B cell (primary cell): ENCODE data around the gene MCM6. TPM values are rescaled to one million over a fixed set of nuclear protein-coding genes. Genes with fewer than 3 reads are reported as not detected.

Experiments used
- ATAC-seq: fragments of 200-7000 bp; cut with Tn5 transposase; one replicate; pipeline ENCODE4 v1.10.0; 2021; ENCODE audit warnings: low read depth, mild to moderate bottlenecking, moderate number of reproducible peaks, moderate library complexity
- CTCF ChIA-PET: fragments of 350-600 bp; sonication (Branson Sonifier 250); formaldehyde crosslinking; loops from one replicate; lab custom pipeline; 2021; ENCODE audit warnings: antibody characterized with exemption, inconsistent platforms; lab: Charles Lee
- POLR2A ChIA-PET: fragments of 350-600 bp; sonication (Branson Sonifier 250); formaldehyde crosslinking; loops from one replicate; lab custom pipeline; 2021; ENCODE audit warnings: antibody characterized with exemption; lab: Charles Lee
- DNase-seq: peaks from one replicate; pipeline ENCODE4 v3.0.0; 2013
- H2AFZ ChIP-seq: 2 replicates; pipeline ENCODE4 v1.6.1; 2012; ENCODE audit warnings: mild to moderate bottlenecking, low read depth, low read length; ENCODE audit not compliant: insufficient read depth, poor library complexity, severe bottlenecking
- H3K27ac ChIP-seq, 2 donors: 1 replicate in 1 of 2; 2 replicates in 1 of 2; pipeline ENCODE4 v1.5.1; 2012 to 2013; ENCODE audit warnings: low read length in 2 of 2, mild to moderate bottlenecking in 2 of 2, moderate library complexity in 1 of 2
- H3K27me3 ChIP-seq, 4 experiments: fragments of 200-600 bp in 1 of 4; sonication (generic) in 1 of 4; replicated peaks in 1 of 4; 1 replicate in 2 of 4; 2 replicates in 2 of 4; pipeline versions ENCODE4 v1.6.1 to v1.7.0; 2013 to 2016; ENCODE audit warnings: low read length in 3 of 4, mild to moderate bottlenecking in 2 of 4, mixed read lengths in 1 of 4, moderate library complexity in 1 of 4; ENCODE audit not compliant: insufficient read depth in 4 of 4, control insufficient read depth in 3 of 4; ENCODE audit errors: control extremely low read depth in 1 of 4
- H3K36me3 ChIP-seq, 2 experiments: replicated peaks in 1 of 2; 1 replicate in 1 of 2; 2 replicates in 1 of 2; pipeline versions ENCODE4 v1.6.1 to v1.7.1; 2013; ENCODE audit warnings: low read length in 1 of 2; ENCODE audit not compliant: insufficient read depth in 2 of 2, control insufficient read depth in 1 of 2; ENCODE audit errors: control extremely low read depth in 1 of 2, extremely low read depth in 1 of 2
- H3K4me1 ChIP-seq, 2 donors: fragments of 200-600 bp in 1 of 2; sonication (generic) in 1 of 2; 1 replicate in 1 of 2; 2 replicates in 1 of 2; pipeline versions ENCODE4 v1.5.1 to v1.6.1; 2013 to 2017; ENCODE audit warnings: low read length in 2 of 2; ENCODE audit not compliant: control insufficient read depth in 2 of 2, insufficient read depth in 2 of 2
- H3K4me2 ChIP-seq: replicated peaks from 2 replicates; pipeline ENCODE3; 2012; ENCODE audit warnings: mild to moderate bottlenecking, low read depth, low read length; ENCODE audit not compliant: poor library complexity, severe bottlenecking
- H3K4me3 ChIP-seq, 5 experiments: fragments of 200-600 bp in 1 of 5; sonication (generic) in 1 of 5; 1 replicate in 3 of 5; 2 replicates in 2 of 5; pipeline versions ENCODE4 v1.5.1 to v1.7.0; 2011 to 2016; ENCODE audit warnings: low read length in 4 of 5, mild to moderate bottlenecking in 4 of 5, low read depth in 2 of 5, control low read depth in 1 of 5, moderate library complexity in 1 of 5; ENCODE audit not compliant: insufficient read depth in 1 of 5; ENCODE audit errors: control extremely low read depth in 1 of 5, extremely low read depth in 1 of 5
- H3K79me2 ChIP-seq: fragments of 200-600 bp; sonication (generic); one replicate; pipeline ENCODE4 v1.6.0; 2016; ENCODE audit warnings: low read length; ENCODE audit not compliant: control insufficient read depth, insufficient read depth
- H3K9ac ChIP-seq: fragments of 200-600 bp; sonication (generic); 2 replicates; pipeline ENCODE4 v1.6.1; 2017; ENCODE audit warnings: mild to moderate bottlenecking, low read length, moderate library complexity
- H3K9me3 ChIP-seq, 3 donors: one replicate each; pipeline versions ENCODE4 v1.6.1 to v1.7.1; 2013; ENCODE audit warnings: low read length in 2 of 3; ENCODE audit not compliant: control insufficient read depth in 2 of 3, insufficient read depth in 1 of 3; ENCODE audit errors: control extremely low read depth in 1 of 3
- H4K20me1 ChIP-seq: 2 replicates; pipeline ENCODE4 v1.6.0; 2012; ENCODE audit warnings: mild to moderate bottlenecking, low read length; ENCODE audit not compliant: insufficient read depth, control insufficient read depth, poor library complexity, severe bottlenecking
- H3K27ac Mint-ChIP-seq: one replicate; pipeline ENCODE4 v1.8.0; 2021; ENCODE audit warnings: mixed read lengths
- H3K27me3 Mint-ChIP-seq: one replicate; pipeline ENCODE4 v1.8.0; 2021; ENCODE audit warnings: mixed read lengths
- H3K4me1 Mint-ChIP-seq: one replicate; pipeline ENCODE4 v1.8.0; 2021; ENCODE audit warnings: mixed read lengths
- H3K4me3 Mint-ChIP-seq: one replicate; pipeline ENCODE4 v1.8.0; 2021; ENCODE audit warnings: mixed read lengths
- H3K9me3 Mint-ChIP-seq: one replicate; pipeline ENCODE4 v1.8.0; 2022; ENCODE audit warnings: mixed read lengths; ENCODE audit not compliant: insufficient read depth
- CTCF ChIP-seq: fragments of 200-600 bp; IDR thresholded peaks from one replicate; pipeline ENCODE4 v1.8.0; 2022; ENCODE audit warnings: antibody characterized with exemption, mild to moderate bottlenecking
- EZH2 ChIP-seq: IDR thresholded peaks from 2 replicates; pipeline ENCODE4 v1.6.1; 2012; ENCODE audit warnings: borderline replicate concordance, low read depth, mild to moderate bottlenecking, moderate library complexity, low read length; ENCODE audit not compliant: insufficient read depth, poor library complexity, severe bottlenecking
- WGBS: methylation state at CpG from one replicate; pipeline ENCODE4 v1.1.5; 2013; ENCODE audit warnings: missing lambda C conversion rate; ENCODE audit not compliant: insufficient coverage; 5-methylcytosine and 5-hydroxymethylcytosine counted together
- intact Hi-C: fragments of 100-400 bp; cut with micrococcal nuclease; formaldehyde crosslinking; loops from one replicate; pipeline ENCODE4 v1.10.0; 2022
- polyA plus RNA-seq: library from polyadenylated mRNA; depleted of rRNA; stranded (reverse); fragments of >200 nt; gene quantifications from 2 replicates; pipeline ENCODE4 v1.2.3, GENCODE V29; 2012
- total RNA-seq, 2 donors: library from RNA; stranded (reverse); fragments of 120-200 nt in 1 of 2; gene quantifications; 1 replicate in 1 of 2; 2 replicates in 1 of 2; pipeline versions ENCODE4 v1.2.3 to v1.2.4, GENCODE V29; 2013 to 2022

The MCM6 gene
- total and polyA plus RNA-seq, 2 donors (not counting 1 experiment from before 2014, with no cell fraction given) = 2.3 to 30.0 TPM

- POLR2A ChIA-PET = no interaction called here
- H3K9me3 Mint-ChIP-seq = no peaks in the 10 kb centered on the region
- Histone ChIP-seq H3K36me3 (no peaks in the 10 kb centered on the region), H3K79me2 (no peaks in the 10 kb centered on the region), H4K20me1 (no peaks in the 10 kb centered on the region), H3K4me3 (no peak overlapping the region), H3K9ac (no peak overlapping the region), H3K27ac (no peak overlapping the region), H2AFZ (no peak overlapping the region), H3K27me3 (no peaks in the 10 kb centered on the region), H3K4me2 (no peak overlapping the region), H3K4me1 (no peaks in the 10 kb centered on the region), H3K9me3 (no peaks in the 10 kb centered on the region)
- H3K4me3 Mint-ChIP-seq = no peak overlapping the region
- no peak for DNase-seq
- TF ChIP-seq CTCF = no peak
- no peak for TF ChIP-seq EZH2
- CTCF ChIA-PET = no interaction called here
- intact Hi-C loops = no loop called here
- H3K4me1 Mint-ChIP-seq = no peaks in the 10 kb centered on the region
- peaks cover 3% of the 10 kb centered on the region for H3K27me3 Mint-ChIP-seq
- no peak for ATAC-seq
- no peak overlapping the region for H3K27ac Mint-ChIP-seq
- 88% methylated on average over 8 of the region's 13 CpGs for WGBS
Observed at GRCh38 chr2:135829378-135830135, 46.7 kb downstream of the MCM6 start.

GRCh38 chr2:135826544-135826943 is 49.7 kb downstream of the MCM6 start:
- H3K27me3 ChIP-seq = no peaks in the 10 kb centered on the region
- Mint-ChIP-seq H3K9me3 (peaks cover 12% of the 10 kb centered on the region), H3K4me1 (no peaks in the 10 kb centered on the region), H3K27me3 (peaks cover 3% of the 10 kb centered on the region), H3K27ac (no peak overlapping the region), H3K4me3 (no peak overlapping the region)
- H3K27ac ChIP-seq = no peak overlapping the region
- TF ChIP-seq CTCF (no peak), EZH2 (no peak)
- 94% methylated on average over 4 of the region's 6 CpGs for WGBS
- H3K36me3 ChIP-seq = no peaks in the 10 kb centered on the region
- H4K20me1 ChIP-seq = no peaks in the 10 kb centered on the region
- no peak overlapping the region for H3K9ac ChIP-seq
- H2AFZ ChIP-seq = no peak overlapping the region
- no peaks in the 10 kb centered on the region for H3K4me1 ChIP-seq
- ATAC-seq = no peak
- intact Hi-C loops = no loop called here
- DNase-seq = no peak
- ChIA-PET POLR2A (no interaction called here), CTCF (no interaction called here)
- no peaks in the 10 kb centered on the region for H3K79me2 ChIP-seq
- H3K9me3 ChIP-seq = peaks cover 0 to 14% (median 10%) of the 10 kb centered on the region in 3 donors
- no peak overlapping the region for H3K4me2 ChIP-seq
- no peak overlapping the region for H3K4me3 ChIP-seq
